HPDE6-E6E7 (cell line): ENCODE results near the gene CFAP20DC.
"Not testable (repeated sequence)": the region's sequence is repeated elsewhere in the genome, so short reads cannot be mapped to it uniquely, and the experiment has no call there.

ENCODE experiments used
- DNase-seq: peaks from one replicate; pipeline ENCODE4 v3.0.0; 2011; ENCODE audit warnings: missing footprints; ENCODE audit errors: extremely low spot score

CFAP20DC gene

GRCh38 chr3:58696813-58697212 lies 353.0 kb downstream of the CFAP20DC start:
- not testable (repeated sequence) for DNase-seq

GRCh38 chr3:58696093-58696492 lies 353.7 kb downstream of the CFAP20DC start:
- DNase-seq = no peak

GRCh38 chr3:58695284-58695683 lies 354.5 kb downstream of the CFAP20DC start:
- DNase-seq = not testable (repeated sequence)

GRCh38 chr3:58693940-58694850 lies 355.6 kb downstream of the CFAP20DC start:
- DNase-seq = no peak

- DNase-seq = no peak
Measured at GRCh38 chr3:58692484-58692883, 357.3 kb downstream of the CFAP20DC start.
